OCI-LY7 (cell line): ENCODE data around the gene MIER1. TPM values are rescaled to one million over a fixed set of nuclear protein-coding genes. Genes with fewer than 3 reads are reported as not detected.
"Not testable (repeated sequence)": the region's sequence is repeated elsewhere in the genome, so short reads cannot be mapped to it uniquely, and the experiment has no call there.

Source experiments
- BruUV-seq: library from RNA; stranded (reverse); fragments of 400-500 nt; replicated peaks from 2 replicates; lab custom pipeline; 2021; lab: Mats Ljungman, UMichigan
- CTCF ChIA-PET: fragments of 300-600 bp; sonication (Branson Sonifier 250); formaldehyde crosslinking; loops from one replicate; lab custom pipeline; 2022; ENCODE audit warnings: antibody characterized with exemption; ENCODE audit not compliant: unreplicated experiment; lab: Charles Lee
- POLR2A ChIA-PET: fragments of 300-600 bp; sonication (Branson Sonifier 250); formaldehyde crosslinking; loops from one replicate; lab custom pipeline; 2022; ENCODE audit warnings: antibody characterized with exemption; lab: Charles Lee
- DNase-seq: peaks from one replicate; pipeline ENCODE4 v3.0.0-alpha.2; 2015; ENCODE audit warnings: low spot score
- H2AFZ ChIP-seq: fragments of 200-600 bp; sonication (generic), shearing (Covaris generic); 2 replicates; pipeline ENCODE4 v1.6.1; 2014; ENCODE audit warnings: mild to moderate bottlenecking, antibody characterized with exemption, low read length, moderate library complexity
- H3K27ac ChIP-seq: fragments of 200-600 bp; sonication (generic); 2 replicates; pipeline ENCODE4 v1.5.1; 2014; ENCODE audit warnings: mixed run types, low read depth, mild to moderate bottlenecking, moderate library complexity, low read length, inconsistent platforms; ENCODE audit not compliant: poor library complexity, severe bottlenecking
- H3K36me3 ChIP-seq: fragments of 200-600 bp; sonication (generic); 2 replicates; pipeline ENCODE4 v1.6.1; 2014; ENCODE audit warnings: mild to moderate bottlenecking, antibody characterized with exemption, low read length, moderate library complexity, mixed read lengths; ENCODE audit not compliant: insufficient read depth
- H3K4me1 ChIP-seq: fragments of 200-600 bp; sonication (generic); 2 replicates; pipeline ENCODE4 v1.5.1; 2014; ENCODE audit warnings: mild to moderate bottlenecking, low read length; ENCODE audit not compliant: insufficient read depth, poor library complexity, severe bottlenecking
- H3K4me2 ChIP-seq: fragments of 200-600 bp; sonication (generic); 2 replicates; pipeline ENCODE4 v1.6.1; 2014; ENCODE audit warnings: mild to moderate bottlenecking, low read length
- H3K4me3 ChIP-seq: fragments of 200-600 bp; sonication (generic); 2 replicates; pipeline ENCODE4 v1.5.1; 2014; ENCODE audit warnings: mild to moderate bottlenecking, low read depth, low read length; ENCODE audit not compliant: poor library complexity, severe bottlenecking
- H3K79me2 ChIP-seq: fragments of 200-600 bp; sonication (generic); 2 replicates; pipeline ENCODE4 v1.6.1; 2016; ENCODE audit warnings: low read depth, mild to moderate bottlenecking, low read length, moderate library complexity, mixed read lengths; ENCODE audit not compliant: insufficient read depth
- H3K9me2 ChIP-seq: fragments of 200-600 bp; sonication (generic); 2 replicates; pipeline ENCODE4 v1.6.1; 2016; ENCODE audit warnings: mild to moderate bottlenecking, low read length, mixed read lengths; ENCODE audit not compliant: insufficient read depth
- H3K9me3 ChIP-seq: fragments of 200-600 bp; sonication (generic); 2 replicates; pipeline ENCODE4 v1.6.1; 2014; ENCODE audit warnings: mild to moderate bottlenecking, mixed run types, low read length, mixed read lengths
- H4K20me1 ChIP-seq: fragments of 200-600 bp; sonication (generic); 2 replicates; pipeline ENCODE4 v1.6.1; 2014; ENCODE audit warnings: mild to moderate bottlenecking, antibody characterized with exemption, low read length, moderate library complexity, mixed read lengths; ENCODE audit not compliant: insufficient read depth
- CTCF ChIP-seq: fragments of 200-600 bp; sonication (generic); conservative IDR thresholded peaks from 2 replicates; pipeline ENCODE4 v1.5.1; 2014; ENCODE audit warnings: mild to moderate bottlenecking, antibody characterized with exemption, low read length, moderate library complexity, mixed read lengths
- EZH2phosphoT487 ChIP-seq: fragments of 200-600 bp; sonication (generic); IDR thresholded peaks from 2 replicates; pipeline ENCODE4 v1.6.1; 2018; ENCODE audit warnings: low read depth, borderline replicate concordance, mild to moderate bottlenecking, mixed run types, antibody characterized with exemption, low read length, moderate library complexity, mixed read lengths
- intact Hi-C: fragments of 100-400 bp; cut with micrococcal nuclease; formaldehyde crosslinking; loops from one replicate; pipeline ENCODE4 v1.10.0; 2022; ENCODE audit not compliant: unreplicated experiment
- total RNA-seq, 2 experiments: library from RNA; depleted of rRNA in 1 of 2; stranded (reverse); fragments of >200 nt in 1 of 2; shearing (Covaris generic) in 1 of 2; gene quantifications; 2 replicates each; pipeline ENCODE4 v1.2.3, GENCODE V29; 2014 to 2022

MIER1 gene
- total RNA-seq, 2 experiments from 2014 or later, result 24.4 to 45.9 TPM

GRCh38 chr1:66978201-66978600, 53.4 kb downstream of the MIER1 start:
- no peak overlapping the region for H3K4me2 ChIP-seq
- no peaks in the 10 kb centered on the region for H3K9me3 ChIP-seq
- no peak overlapping the region for H3K27ac ChIP-seq
- peaks cover 98% of the 10 kb centered on the region for H3K36me3 ChIP-seq
- no peak overlapping the region for H2AFZ ChIP-seq
- H4K20me1 ChIP-seq, result no peaks in the 10 kb centered on the region
- peaks cover 29% of the 10 kb centered on the region for H3K4me1 ChIP-seq
- TF ChIP-seq EZH2phosphoT487, result no peak
- TF ChIP-seq CTCF, result no peak
- POLR2A ChIA-PET, result interaction anchor here (0.6 to 1.3 kb wide), 4 partner anchors 11 to 172 kb away, joined by 3 to 6 read pairs (median 3); no protein-coding TSS in a partner anchor
- DNase-seq, result no peak
- CTCF ChIA-PET, result no interaction called here
- intact Hi-C loops, result no loop called here
- H3K9me2 ChIP-seq, result no peaks in the 10 kb centered on the region
- peaks cover 5% of the 10 kb centered on the region; the same call in 1 of the 2 replicates for H3K79me2 ChIP-seq
- H3K4me3 ChIP-seq, result no peak overlapping the region
- BruUV-seq, result no TSS peak

- POLR2A ChIA-PET, result interaction anchor here (0.6 to 1.4 kb wide), 7 partner anchors 10 to 660 kb away, joined by 3 to 10 read pairs (median 4); no protein-coding TSS in a partner anchor
- H4K20me1 ChIP-seq, CTCF ChIA-PET, BruUV-seq, H3K9me2 ChIP-seq, H3K4me2 ChIP-seq, DNase-seq, H3K9me3 ChIP-seq, H2AFZ ChIP-seq, H3K27ac ChIP-seq, H3K79me2 ChIP-seq, H3K4me3 ChIP-seq: not testable (repeated sequence)
- intact Hi-C loops, result loop anchor here (5.0 kb wide), 1 partner anchor 47 kb away; no protein-coding TSS in a partner anchor
- Histone ChIP-seq H3K36me3 (peaks cover 99% of the 10 kb centered on the region), H3K4me1 (peaks cover 39% of the 10 kb centered on the region)
These were observed 54.8 kb downstream of the MIER1 start for GRCh38 chr1:66979621-66980020.

DNA sequence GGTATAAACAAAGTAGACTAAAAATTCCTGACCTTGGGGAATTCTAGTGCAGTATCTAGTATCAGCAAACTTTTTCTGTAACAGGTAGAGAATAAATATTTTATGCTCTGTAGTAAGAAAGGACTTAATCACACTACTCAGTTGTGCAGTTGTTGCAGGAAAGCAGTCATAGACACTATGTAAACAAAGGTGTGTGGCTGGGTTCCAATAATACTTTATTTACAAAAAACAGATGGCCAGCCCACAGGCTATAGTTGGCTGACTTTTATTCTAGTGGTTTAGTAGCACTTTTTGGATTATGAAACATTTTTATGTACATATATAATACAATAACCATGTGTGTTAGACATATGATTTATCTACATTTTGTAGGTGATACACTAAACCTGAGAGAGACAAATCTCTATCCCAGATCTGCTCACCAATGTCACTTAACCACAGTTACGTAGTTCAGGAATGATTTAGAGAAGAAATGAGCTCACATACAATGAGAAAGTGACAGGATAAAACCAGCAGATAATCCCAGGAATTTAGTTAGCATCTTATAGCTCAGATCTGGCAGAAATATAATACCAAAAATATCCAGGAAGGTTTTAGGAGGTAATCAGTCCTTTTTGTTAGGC, 56.1 kb downstream of the MIER1 start:
- ChIA-PET POLR2A (interaction anchor here (0.6 to 1.2 kb wide), 10 partner anchors 19 to 223 kb away, joined by 3 to 6 read pairs (median 4); no protein-coding TSS in a partner anchor), CTCF (interaction anchor here (0.7 kb wide), 1 partner anchor 1513 kb away, joined by 3 read pairs; no protein-coding TSS in a partner anchor)
- Histone ChIP-seq H3K36me3 (peaks cover 98% of the 10 kb centered on the region), H3K9me3 (no peaks in the 10 kb centered on the region), H3K27ac (peak overlapping the region; percentile 28), H2AFZ (no peak overlapping the region), H3K4me3 (no peak overlapping the region), H3K79me2 (peaks cover 12% of the 10 kb centered on the region; the same call in 1 of the 2 replicates), H3K4me2 (peak overlapping the region; percentile 52), H3K4me1 (peaks cover 51% of the 10 kb centered on the region), H3K9me2 (no peaks in the 10 kb centered on the region), H4K20me1 (no peaks in the 10 kb centered on the region)
- intact Hi-C loops, result loop anchor here (5.0 kb wide), 1 partner anchor 49 kb away; no protein-coding TSS in a partner anchor
- no TSS peak for BruUV-seq
- TF ChIP-seq CTCF, result no peak
- no peak for TF ChIP-seq EZH2phosphoT487
- no peak for DNase-seq
